Stimulated activated naive B cell treated with anti-CD40 and anti-IgM and Interleukin-4, amounts not matched to agents 10 μg/mL and 1 μg/mL and 100 μg/mL, for 72 hours (primary cell): Measurements from ENCODE around the gene MEAK7.

Experiments used
- ATAC-seq, 2 donors: fragments of 150-1000 bp; cut with Tn5 transposase; replicated peaks; 2 replicates each; pipeline ENCODE4 v1.10.0; 2021; ENCODE audit warnings: moderate library complexity in 1 of 2
- DNase-seq: peaks from one replicate; pipeline ENCODE4 v3.0.0; 2021
- H3K27ac Mint-ChIP-seq: one replicate; pipeline ENCODE4 v1.8.0; 2022; ENCODE audit warnings: mild to moderate bottlenecking, mixed read lengths
- H3K27me3 Mint-ChIP-seq, 2 donors: one replicate each; pipeline ENCODE4 v1.8.0; 2022; ENCODE audit warnings: mixed read lengths in 2 of 2
- H3K36me3 Mint-ChIP-seq, 2 donors: one replicate each; pipeline ENCODE4 v1.8.0; 2022; ENCODE audit warnings: mixed read lengths in 2 of 2, mild to moderate bottlenecking in 1 of 2
- H3K4me1 Mint-ChIP-seq, 2 donors: one replicate each; pipeline ENCODE4 v1.8.0; 2022; ENCODE audit warnings: mixed read lengths in 2 of 2, mild to moderate bottlenecking in 1 of 2
- H3K4me3 Mint-ChIP-seq, 2 donors: one replicate each; pipeline ENCODE4 v1.8.0; 2022; ENCODE audit warnings: mild to moderate bottlenecking in 2 of 2, mixed read lengths in 2 of 2, moderate library complexity in 1 of 2
- H3K9me3 Mint-ChIP-seq, 2 donors: one replicate each; pipeline ENCODE4 v1.8.0; 2022; ENCODE audit warnings: mixed read lengths in 2 of 2, mild to moderate bottlenecking in 1 of 2

The MEAK7 gene

GRCh38 chr16:84504420-84505248 lies at the start of gene MEAK7:
MEAK7 (minus strand) TSS chr16:84504659; CDS start chr16:84498086, 6,573 bp downstream.
- peak; percentile 98 for DNase-seq
- H3K27me3 Mint-ChIP-seq = no peaks in the 10 kb centered on the region
- peaks cover 4 to 10% of the 10 kb centered on the region in 2 donors for H3K36me3 Mint-ChIP-seq
- H3K27ac Mint-ChIP-seq = peak within 1 kb of the TSS; percentile 98
- H3K4me3 Mint-ChIP-seq = peak within 1 kb of the TSS; percentile 94 to 96
- H3K9me3 Mint-ChIP-seq = no peaks in the 10 kb centered on the region
- ATAC-seq = peak; percentile 94 to 95
- peaks cover 22 to 65% of the 10 kb centered on the region in 2 donors for H3K4me1 Mint-ChIP-seq

GRCh38 chr16:84553873-84554399 lies 49.5 kb upstream of the MEAK7 start:
- DNase-seq (no peak), ATAC-seq (no peak)
- H3K4me1 Mint-ChIP-seq = peaks cover 15 to 16% of the 10 kb centered on the region in 2 donors
- H3K9me3 Mint-ChIP-seq = no peaks in the 10 kb centered on the region
- H3K27ac Mint-ChIP-seq = no peak overlapping the region
- no peaks in the 10 kb centered on the region for H3K27me3 Mint-ChIP-seq
- no peak overlapping the region for H3K4me3 Mint-ChIP-seq
- H3K36me3 Mint-ChIP-seq = no peaks in the 10 kb centered on the region

GRCh38 chr16:84552135-84552534 lies 47.7 kb upstream of the MEAK7 start:
- H3K36me3 Mint-ChIP-seq = no peaks in the 10 kb centered on the region
- H3K27ac Mint-ChIP-seq = no peak overlapping the region

DNA sequence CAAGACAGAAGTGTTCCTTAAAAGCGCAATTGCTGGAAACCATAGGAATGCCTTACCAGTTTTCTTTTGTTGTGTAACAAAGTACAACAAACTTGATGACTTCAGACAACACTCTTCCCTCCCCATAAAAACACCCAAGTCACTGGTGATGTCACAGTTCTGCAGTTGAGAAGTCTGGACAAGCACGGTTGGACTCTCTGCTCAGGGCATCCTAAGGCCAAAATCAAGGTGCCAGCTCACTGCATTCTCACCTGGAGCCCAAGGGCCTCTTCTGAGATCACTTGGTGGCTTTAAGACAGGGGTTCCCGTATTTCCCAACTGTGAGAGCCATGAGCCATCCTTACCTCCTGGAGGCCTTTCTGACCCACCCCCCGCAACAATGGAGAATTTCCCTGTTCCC lies 45.6 kb upstream of the MEAK7 start:
- H3K4me1 Mint-ChIP-seq = peaks cover 16 to 17% of the 10 kb centered on the region in 2 donors

More at GRCh38 chr16:84552135-84552534, 47.7 kb upstream of the MEAK7 start:
- H3K9me3 Mint-ChIP-seq = no peaks in the 10 kb centered on the region
- H3K27me3 Mint-ChIP-seq = no peaks in the 10 kb centered on the region
- DNase-seq (no peak), ATAC-seq (no peak)
- no peak overlapping the region for H3K4me3 Mint-ChIP-seq
- H3K4me1 Mint-ChIP-seq = peaks cover 16 to 17% of the 10 kb centered on the region in 2 donors

GRCh38 chr16:84548971-84549844 lies 44.7 kb upstream of the MEAK7 start:
- Mint-ChIP-seq H3K4me1 (peaks cover 19 to 20% of the 10 kb centered on the region in 2 donors), H3K4me3 (no peak overlapping the region), H3K27ac (no peak overlapping the region), H3K36me3 (no peaks in the 10 kb centered on the region), H3K27me3 (peaks cover 11 to 15% of the 10 kb centered on the region in 2 donors), H3K9me3 (no peaks in the 10 kb centered on the region)
- peak in 1 of 2 donors; percentile 29 for ATAC-seq
- no peak for DNase-seq

More for the DNA sequence above, 45.6 kb upstream of the MEAK7 start:
- H3K27me3 Mint-ChIP-seq = peaks cover 2 to 9% of the 10 kb centered on the region in 2 donors
- no peak overlapping the region for H3K4me3 Mint-ChIP-seq
- H3K9me3 Mint-ChIP-seq = no peaks in the 10 kb centered on the region
- H3K27ac Mint-ChIP-seq = no peak overlapping the region
- DNase-seq (no peak), ATAC-seq (no peak)
- no peaks in the 10 kb centered on the region for H3K36me3 Mint-ChIP-seq

GRCh38 chr16:84548508-84548907 lies 44.0 kb upstream of the MEAK7 start:
- Mint-ChIP-seq H3K36me3 (no peaks in the 10 kb centered on the region), H3K27me3 (peaks cover 15 to 17% of the 10 kb centered on the region in 2 donors), H3K4me3 (no peak overlapping the region), H3K4me1 (peaks cover 17% of the 10 kb centered on the region in 2 donors), H3K9me3 (no peaks in the 10 kb centered on the region), H3K27ac (no peak overlapping the region)
- ATAC-seq (no peak), DNase-seq (no peak)

- H3K4me3 Mint-ChIP-seq = no peak overlapping the region
- no peak overlapping the region for H3K27ac Mint-ChIP-seq
- H3K4me1 Mint-ChIP-seq = peaks cover 17% of the 10 kb centered on the region in 2 donors
- no peaks in the 10 kb centered on the region for H3K36me3 Mint-ChIP-seq
- H3K9me3 Mint-ChIP-seq = no peaks in the 10 kb centered on the region
- H3K27me3 Mint-ChIP-seq = peaks cover 15 to 17% of the 10 kb centered on the region in 2 donors
- no peak for DNase-seq
- ATAC-seq = no peak
Measured at GRCh38 chr16:84547546-84548061, 43.1 kb upstream of the MEAK7 start.

GRCh38 chr16:84546669-84547545 lies 42.4 kb upstream of the MEAK7 start:
- H3K9me3 Mint-ChIP-seq = no peaks in the 10 kb centered on the region
- H3K4me1 Mint-ChIP-seq = peaks cover 11 to 13% of the 10 kb centered on the region in 2 donors
- H3K4me3 Mint-ChIP-seq = no peak overlapping the region
- ATAC-seq (no peak), DNase-seq (no peak)
- no peak overlapping the region for H3K27ac Mint-ChIP-seq
- H3K27me3 Mint-ChIP-seq = peaks cover 15 to 17% of the 10 kb centered on the region in 2 donors
- no peaks in the 10 kb centered on the region for H3K36me3 Mint-ChIP-seq

DNA sequence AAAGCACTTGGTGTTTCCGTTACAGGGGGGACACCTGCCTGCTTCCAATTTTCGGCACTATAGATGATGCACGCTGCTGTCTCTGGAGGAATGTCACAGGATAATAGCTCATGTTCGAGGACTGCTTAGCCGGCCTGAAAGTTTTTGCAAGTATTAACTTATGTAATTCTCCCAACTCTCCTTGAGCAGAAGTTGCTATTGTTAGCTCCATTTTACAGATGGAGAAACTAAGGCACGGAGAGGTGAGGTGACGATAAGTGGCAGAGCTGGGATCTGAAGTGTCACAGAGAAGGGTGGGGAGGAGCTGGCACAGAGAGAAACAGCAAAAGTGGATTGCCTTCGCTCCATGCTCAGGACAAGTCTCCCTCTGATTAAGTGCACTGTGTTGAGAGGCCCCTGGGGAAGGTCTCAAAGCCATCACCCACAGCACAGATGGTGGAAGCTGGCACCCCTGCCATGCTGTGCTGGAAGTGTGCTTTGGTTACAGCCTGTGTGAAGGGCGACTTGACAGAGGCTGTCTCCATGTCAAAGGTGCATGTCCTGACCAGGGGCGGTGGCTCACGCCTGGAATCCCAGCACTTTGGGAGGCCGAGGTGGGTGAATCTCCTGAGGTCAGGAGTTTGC lies 40.8 kb upstream of the MEAK7 start:
- Mint-ChIP-seq H3K27me3 (peaks cover 15 to 17% of the 10 kb centered on the region in 2 donors), H3K9me3 (no peaks in the 10 kb centered on the region), H3K27ac (no peak overlapping the region), H3K36me3 (no peaks in the 10 kb centered on the region), H3K4me1 (peaks cover 8 to 11% of the 10 kb centered on the region in 2 donors), H3K4me3 (no peak overlapping the region)
- DNase-seq (no peak), ATAC-seq (no peak)

- Mint-ChIP-seq H3K27ac (no peak overlapping the region), H3K4me1 (peaks cover 8% of the 10 kb centered on the region in 2 donors), H3K27me3 (peaks cover 15 to 17% of the 10 kb centered on the region in 2 donors), H3K9me3 (no peaks in the 10 kb centered on the region), H3K4me3 (peak overlapping the region; percentile 11 to 22), H3K36me3 (no peaks in the 10 kb centered on the region)
- DNase-seq (no peak), ATAC-seq (peak; percentile 45 to 58)
Measured at GRCh38 chr16:84544031-84544773, 39.7 kb upstream of the MEAK7 start.

- DNase-seq (no peak), ATAC-seq (no peak)
- Mint-ChIP-seq H3K27me3 (peaks cover 15 to 17% of the 10 kb centered on the region in 2 donors), H3K9me3 (no peaks in the 10 kb centered on the region), H3K27ac (no peak overlapping the region), H3K4me3 (no peak overlapping the region), H3K4me1 (peaks cover 4 to 8% of the 10 kb centered on the region in 2 donors), H3K36me3 (no peaks in the 10 kb centered on the region)
Measured at GRCh38 chr16:84543253-84543652, 38.8 kb upstream of the MEAK7 start.

DNA sequence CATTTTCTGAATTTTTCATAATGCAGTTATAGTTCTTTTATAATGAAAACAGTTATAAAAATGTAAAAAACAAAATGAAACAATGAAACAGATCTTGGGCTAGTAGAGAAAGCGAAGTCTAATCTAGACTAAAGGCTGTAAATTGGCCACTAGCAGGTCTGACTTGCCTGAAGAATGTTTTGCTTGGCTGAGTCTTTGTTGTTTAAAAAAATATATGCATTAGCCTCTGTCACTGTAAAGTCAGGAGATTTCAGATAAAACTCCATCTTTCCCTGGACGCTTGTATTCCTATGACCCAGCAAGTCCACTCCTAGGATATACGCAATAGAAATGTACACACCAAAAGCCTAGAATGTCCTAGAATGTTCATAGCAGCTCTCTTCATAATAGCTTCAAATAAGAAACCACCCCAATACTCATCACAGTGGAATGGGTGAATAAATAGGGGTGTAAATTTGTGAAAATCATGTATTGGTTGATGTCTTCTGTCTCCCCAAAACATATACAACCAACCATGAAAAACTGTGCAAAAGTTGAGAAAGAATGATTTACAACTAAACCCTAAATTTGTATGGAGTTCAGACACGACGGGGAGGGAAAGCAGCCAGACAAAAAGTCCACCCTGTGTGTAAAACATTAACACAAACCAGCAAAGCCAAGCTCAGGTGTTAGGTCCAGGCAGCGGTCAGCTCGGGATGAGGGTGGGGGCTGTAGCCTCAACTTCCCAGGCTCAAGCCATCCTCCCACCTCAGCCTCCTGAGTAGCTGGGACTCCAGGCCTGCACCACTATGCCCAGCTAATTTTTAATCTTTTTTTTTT lies 37.7 kb upstream of the MEAK7 start:
- ATAC-seq (no peak), DNase-seq (no peak)
- Mint-ChIP-seq H3K27me3 (peaks cover 15 to 17% of the 10 kb centered on the region in 2 donors), H3K4me3 (no peak overlapping the region), H3K9me3 (no peaks in the 10 kb centered on the region), H3K36me3 (no peaks in the 10 kb centered on the region), H3K4me1 (peaks cover 4 to 8% of the 10 kb centered on the region in 2 donors), H3K27ac (no peak overlapping the region)
